Measurements from ENCODE around the gene BHLHE23. TPM values are rescaled to one million over a fixed set of nuclear protein-coding genes. Genes with fewer than 3 reads are reported as not detected.

BHLHE23 gene
- total and polyA plus RNA-seq, 5 experiments from 2014 or later = not detected

GRCh38 chr20:62989201-62989601, 17.6 kb downstream of the BHLHE23 start:
- POLR2A ChIA-PET = no interaction called here
- DNase-seq (peak in 1 of 10 donors; percentile 35), ATAC-seq (peak in 1 of 2 donors; percentile 47)
- H3K27me3 Mint-ChIP-seq = peaks cover 0 to 4% (median 0%) of the 10 kb centered on the region in 5 donors
- H3K9me3 Mint-ChIP-seq = no peaks in the 10 kb centered on the region
- peak overlapping the region in 9 of 10 donors; percentile 24 to 92 (median 59) for H3K27ac Mint-ChIP-seq
- H3K36me3 Mint-ChIP-seq = no peaks in the 10 kb centered on the region
- peaks cover 0 to 8% (median 4%) of the 10 kb centered on the region in 4 donors for H3K4me1 Mint-ChIP-seq
- peak overlapping the region; percentile 68 to 90 (median 85) for H3K4me3 Mint-ChIP-seq

- Mint-ChIP-seq H3K27me3 (peaks cover 0 to 8% (median 0%) of the 10 kb centered on the region in 5 donors), H3K27ac (no peak overlapping the region), H3K36me3 (no peaks in the 10 kb centered on the region), H3K4me3 (no peak overlapping the region), H3K9me3 (no peaks in the 10 kb centered on the region), H3K4me1 (peaks cover 0 to 16% (median 10%) of the 10 kb centered on the region in 4 donors)
- POLR2A ChIA-PET = no interaction called here
- DNase-seq = no peak
- ATAC-seq = no peak
These were observed 19.6 kb downstream of the BHLHE23 start for GRCh38 chr20:62987114-62987513.

GRCh38 chr20:62986257-62986800, 20.4 kb downstream of the BHLHE23 start:
- Mint-ChIP-seq H3K9me3 (no peaks in the 10 kb centered on the region), H3K4me3 (no peak overlapping the region), H3K36me3 (no peaks in the 10 kb centered on the region), H3K27me3 (peaks cover 0 to 16% (median 0%) of the 10 kb centered on the region in 5 donors), H3K4me1 (peaks cover 3 to 20% (median 17%) of the 10 kb centered on the region in 4 donors), H3K27ac (no peak overlapping the region)
- ATAC-seq = no peak
- DNase-seq = no peak
- POLR2A ChIA-PET = no interaction called here

- Mint-ChIP-seq H3K27me3 (peaks cover 0 to 22% (median 2%) of the 10 kb centered on the region in 5 donors), H3K36me3 (no peaks in the 10 kb centered on the region), H3K27ac (no peak overlapping the region), H3K9me3 (no peaks in the 10 kb centered on the region), H3K4me3 (peak overlapping the region in 1 of 10 donors; percentile 10), H3K4me1 (peaks cover 5 to 27% (median 23%) of the 10 kb centered on the region in 4 donors)
- ATAC-seq = no peak
- POLR2A ChIA-PET = no interaction called here
- DNase-seq = no peak
These were observed 21.4 kb downstream of the BHLHE23 start for GRCh38 chr20:62985444-62985778.

- no peaks in the 10 kb centered on the region for H3K9me3 Mint-ChIP-seq
- ATAC-seq = no peak
- no peak for DNase-seq
- peak overlapping the region in 1 of 10 donors; percentile 10 for H3K4me3 Mint-ChIP-seq
- peaks cover 0 to 28% (median 4%) of the 10 kb centered on the region in 5 donors for H3K27me3 Mint-ChIP-seq
- POLR2A ChIA-PET = interaction anchor here (1.3 kb wide), 1 partner anchor 57 kb away, joined by 3 read pairs; no protein-coding TSS in a partner anchor
- no peaks in the 10 kb centered on the region for H3K36me3 Mint-ChIP-seq
- H3K27ac Mint-ChIP-seq = peak overlapping the region in 2 of 10 donors; percentile 19 to 62
- H3K4me1 Mint-ChIP-seq = peaks cover 5 to 32% (median 25%) of the 10 kb centered on the region in 4 donors
These were observed 21.9 kb downstream of the BHLHE23 start for GRCh38 chr20:62984666-62985443.

- peaks cover 9 to 38% (median 29%) of the 10 kb centered on the region in 4 donors for H3K4me1 Mint-ChIP-seq
- peak overlapping the region in 2 of 10 donors; percentile 33 to 48 for H3K4me3 Mint-ChIP-seq
- H3K36me3 Mint-ChIP-seq = no peaks in the 10 kb centered on the region
- H3K27me3 Mint-ChIP-seq = peaks cover 0 to 43% (median 14%) of the 10 kb centered on the region in 5 donors
- no peak for DNase-seq
- peak overlapping the region in 2 of 10 donors; percentile 61 to 79 for H3K27ac Mint-ChIP-seq
- no peaks in the 10 kb centered on the region for H3K9me3 Mint-ChIP-seq
- no peak for ATAC-seq
- POLR2A ChIA-PET = interaction anchor here (1.3 kb wide), 1 partner anchor 56 kb away, joined by 3 read pairs; no protein-coding TSS in a partner anchor
These were observed 23.6 kb downstream of the BHLHE23 start for GRCh38 chr20:62983210-62983609.

GRCh38 chr20:62982124-62983075, 24.4 kb downstream of the BHLHE23 start:
- H3K27me3 Mint-ChIP-seq = peaks cover 0 to 50% (median 16%) of the 10 kb centered on the region in 5 donors
- H3K9me3 Mint-ChIP-seq = no peaks in the 10 kb centered on the region
- POLR2A ChIA-PET = no interaction called here
- no peaks in the 10 kb centered on the region for H3K36me3 Mint-ChIP-seq
- H3K4me3 Mint-ChIP-seq = peak overlapping the region in 4 of 10 donors; percentile 14 to 69 (median 22)
- no peak for ATAC-seq
- H3K27ac Mint-ChIP-seq = peak overlapping the region in 1 of 10 donors; percentile 21
- no peak for DNase-seq
- H3K4me1 Mint-ChIP-seq = peaks cover 14 to 47% (median 37%) of the 10 kb centered on the region in 4 donors

GRCh38 chr20:62980970-62981369, 25.8 kb downstream of the BHLHE23 start:
- Mint-ChIP-seq H3K4me3 (peak overlapping the region in 9 of 10 donors; percentile 39 to 69 (median 55)), H3K4me1 (peaks cover 14 to 54% (median 39%) of the 10 kb centered on the region in 4 donors), H3K36me3 (no peaks in the 10 kb centered on the region), H3K27ac (peak overlapping the region in 2 of 10 donors; percentile 64 to 73), H3K27me3 (peaks cover 2 to 62% (median 22%) of the 10 kb centered on the region in 5 donors), H3K9me3 (no peaks in the 10 kb centered on the region)
- DNase-seq (peak; percentile 23 to 79 (median 60)), ATAC-seq (peak; percentile 55 to 65)
- POLR2A ChIA-PET = interaction anchor here (0.9 to 1.0 kb wide), 2 partner anchors 37 to 42 kb away, joined by 3 read pairs; no protein-coding TSS in a partner anchor

GRCh38 chr20:62980380-62980960, 26.3 kb downstream of the BHLHE23 start:
- peaks cover 2 to 67% (median 22%) of the 10 kb centered on the region in 5 donors for H3K27me3 Mint-ChIP-seq
- peak overlapping the region in 2 of 10 donors; percentile 7 to 38 for H3K27ac Mint-ChIP-seq
- no peak for DNase-seq
- POLR2A ChIA-PET = interaction anchor here (0.9 to 1.0 kb wide), 2 partner anchors 36 to 42 kb away, joined by 3 read pairs; no protein-coding TSS in a partner anchor
- no peaks in the 10 kb centered on the region for H3K9me3 Mint-ChIP-seq
- peaks cover 14 to 54% (median 39%) of the 10 kb centered on the region in 4 donors for H3K4me1 Mint-ChIP-seq
- peak overlapping the region in 9 of 10 donors; percentile 3 to 69 (median 43) for H3K4me3 Mint-ChIP-seq
- no peak for ATAC-seq
- H3K36me3 Mint-ChIP-seq = no peaks in the 10 kb centered on the region

- H3K9me3 Mint-ChIP-seq = no peaks in the 10 kb centered on the region
- no peaks in the 10 kb centered on the region for H3K36me3 Mint-ChIP-seq
- DNase-seq (no peak), ATAC-seq (no peak)
- H3K4me3 Mint-ChIP-seq = peak overlapping the region in 5 of 10 donors; percentile 26 to 53 (median 43)
- H3K27me3 Mint-ChIP-seq = peaks cover 2 to 70% (median 23%) of the 10 kb centered on the region in 5 donors
- peaks cover 14 to 54% (median 39%) of the 10 kb centered on the region in 4 donors for H3K4me1 Mint-ChIP-seq
- POLR2A ChIA-PET = interaction anchor here (0.7 kb wide), 1 partner anchor 31 kb away, joined by 6 read pairs; no protein-coding TSS in a partner anchor
- peak overlapping the region in 1 of 10 donors; percentile 38 for H3K27ac Mint-ChIP-seq
These were observed 26.8 kb downstream of the BHLHE23 start for GRCh38 chr20:62979876-62980373.

GRCh38 chr20:62979310-62979709, 27.5 kb downstream of the BHLHE23 start:
- Mint-ChIP-seq H3K27ac (peak overlapping the region in 2 of 10 donors; percentile 31 to 40), H3K9me3 (no peaks in the 10 kb centered on the region), H3K4me1 (peaks cover 14 to 56% (median 39%) of the 10 kb centered on the region in 4 donors), H3K4me3 (peak overlapping the region in 2 of 10 donors; percentile 30 to 37), H3K27me3 (peaks cover 3 to 76% (median 29%) of the 10 kb centered on the region in 5 donors), H3K36me3 (no peaks in the 10 kb centered on the region)
- ATAC-seq (no peak), DNase-seq (no peak)
- POLR2A ChIA-PET = interaction anchor here (0.5 to 0.7 kb wide), 2 partner anchors 31 to 34 kb away, joined by 3 to 6 read pairs; no protein-coding TSS in a partner anchor
